GM21423 (cell line): Measurements from ENCODE around the gene P2RY14.

Experiments used
- ATAC-seq: cut with Tn5 transposase; IDR thresholded peaks from one replicate; pipeline ENCODE4 v1.9.1; 2021; ENCODE audit warnings: mild to moderate bottlenecking, moderate library complexity; ENCODE audit not compliant: unreplicated experiment

P2RY14 gene

DNA sequence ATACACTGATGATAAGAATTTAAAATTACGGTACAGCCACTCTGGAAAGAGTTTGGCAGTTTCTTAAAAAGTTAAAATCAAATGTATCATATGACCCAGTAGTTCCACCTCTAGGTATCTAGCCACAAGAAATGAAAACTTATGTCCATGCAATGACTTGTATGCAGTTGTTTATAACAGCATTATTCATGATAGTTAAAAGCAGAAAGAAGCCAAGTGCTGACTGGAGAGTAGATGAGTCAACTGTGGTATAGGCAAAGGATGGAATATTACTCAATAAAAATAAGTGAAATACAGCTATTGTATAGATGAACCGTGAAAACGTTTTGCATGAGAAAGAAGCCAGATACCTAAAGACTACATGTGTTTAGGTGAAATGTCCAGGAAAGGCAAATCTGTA is 23.4 kb upstream of the P2RY14 start:
- ATAC-seq: no peak

DNA sequence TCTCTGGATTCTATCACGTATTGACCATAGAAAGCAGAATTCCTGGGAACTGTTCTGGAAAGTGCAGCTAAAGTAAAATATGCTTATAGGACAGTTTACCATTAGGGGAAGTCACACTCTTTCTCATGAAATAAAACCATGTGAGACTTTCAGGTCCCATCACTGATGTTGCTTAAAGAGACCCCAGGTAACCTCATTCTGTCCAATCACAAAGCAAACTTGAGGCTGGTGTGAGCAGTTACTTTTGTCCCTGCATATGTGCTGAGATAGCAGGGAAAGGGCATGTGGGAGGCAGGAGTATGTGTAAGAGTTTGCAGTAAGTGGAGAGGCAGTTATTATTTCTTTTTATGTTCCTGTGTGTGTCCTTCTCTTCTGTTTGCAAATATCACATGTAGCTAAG is 22.2 kb upstream of the P2RY14 start:
- ATAC-seq: no peak

DNA sequence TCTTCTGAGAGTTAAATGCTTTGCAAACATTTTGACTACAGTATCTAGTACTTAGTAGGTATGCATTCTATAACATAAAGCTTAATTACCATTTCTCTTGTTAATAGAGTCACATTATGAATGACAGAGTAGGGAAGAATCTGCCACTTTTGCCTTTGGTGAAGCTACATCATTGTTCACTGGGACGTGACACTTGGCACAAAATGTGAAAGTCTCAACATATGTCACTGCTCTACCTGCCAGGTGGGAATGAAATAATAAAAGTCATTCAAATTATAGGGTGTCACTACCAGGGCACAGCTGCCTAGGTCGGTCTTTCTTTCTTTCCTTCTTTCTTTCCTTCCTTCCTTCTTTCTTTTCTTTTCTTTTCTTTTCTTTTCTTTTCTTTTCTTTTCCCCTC is 20.7 kb upstream of the P2RY14 start:
- ATAC-seq: no peak

DNA sequence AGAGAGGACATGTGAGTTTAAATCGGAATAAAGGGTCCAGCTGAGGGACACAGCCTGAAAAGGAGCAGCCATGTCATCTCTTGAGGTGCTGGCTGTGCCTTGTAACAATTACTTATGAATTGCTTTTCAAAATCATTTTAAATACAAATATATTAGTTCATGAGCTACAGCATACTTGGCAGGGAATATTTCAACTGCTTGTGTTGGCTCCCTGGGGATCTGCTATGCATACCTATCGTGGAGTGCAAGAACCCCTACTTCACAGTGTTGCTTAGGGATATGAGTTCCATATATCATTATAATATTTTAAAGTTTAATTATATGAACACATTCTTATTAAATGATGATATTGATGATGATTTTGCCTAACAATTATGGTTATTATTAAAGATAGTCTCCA is 19.1 kb upstream of the P2RY14 start:
- no peak for ATAC-seq

DNA sequence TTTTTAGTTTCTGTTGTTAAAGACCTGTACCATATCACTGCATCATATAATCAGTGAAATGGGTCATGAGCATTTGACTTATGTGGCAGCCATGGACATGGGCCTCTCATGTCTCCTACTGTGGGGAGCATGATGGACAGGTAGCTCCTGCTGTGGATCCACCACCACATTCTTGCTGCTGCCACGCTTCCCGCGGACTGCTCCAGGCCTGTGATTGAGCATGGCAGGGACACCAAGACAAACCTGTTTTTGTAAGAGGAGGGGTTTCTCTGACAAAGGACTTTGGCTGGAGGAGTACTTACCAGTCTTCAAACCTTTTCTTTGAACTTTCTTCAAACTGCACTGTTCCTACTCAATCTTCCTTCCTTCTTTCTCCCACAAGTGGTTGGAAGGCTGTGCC is 17.9 kb upstream of the P2RY14 start:
- no peak for ATAC-seq

DNA sequence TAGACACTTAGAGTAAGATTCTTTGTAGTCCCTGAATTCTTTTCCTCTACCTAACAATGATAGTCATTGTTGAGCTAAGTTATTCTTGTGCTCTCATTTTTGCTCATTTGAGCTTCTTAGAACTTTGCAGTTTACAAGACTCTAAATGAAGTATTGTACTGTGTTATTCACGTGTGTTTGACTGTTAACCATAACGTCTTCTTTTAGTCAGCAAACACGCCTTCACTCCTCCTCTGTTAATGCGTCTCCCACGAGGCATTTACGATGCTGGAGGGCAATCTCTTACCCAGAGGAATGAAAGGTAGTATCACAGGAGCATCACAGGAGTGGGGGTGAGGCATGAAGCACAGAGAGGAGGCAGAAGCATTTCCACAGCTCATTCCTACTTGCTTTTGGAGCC is 14.8 kb upstream of the P2RY14 start:
- no peak for ATAC-seq

DNA sequence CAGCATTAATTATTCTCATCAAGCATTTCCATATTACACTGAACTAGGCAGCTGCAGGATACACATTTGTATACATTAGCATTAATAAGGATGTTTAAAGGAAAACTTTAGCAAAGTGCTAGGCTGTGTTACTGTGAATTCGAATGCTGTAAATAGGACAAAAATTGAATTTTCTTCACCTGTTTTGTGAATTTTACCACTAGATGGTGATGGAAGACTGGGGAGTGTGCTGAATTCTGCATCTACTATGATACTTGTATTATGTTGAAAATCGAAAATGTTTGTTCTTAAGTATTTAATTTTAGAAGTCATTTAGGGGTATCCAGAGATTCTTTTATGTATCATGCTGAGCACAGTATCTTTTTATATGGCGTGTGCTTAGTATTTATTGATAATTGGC is 12.3 kb upstream of the P2RY14 start:
- no peak for ATAC-seq

DNA sequence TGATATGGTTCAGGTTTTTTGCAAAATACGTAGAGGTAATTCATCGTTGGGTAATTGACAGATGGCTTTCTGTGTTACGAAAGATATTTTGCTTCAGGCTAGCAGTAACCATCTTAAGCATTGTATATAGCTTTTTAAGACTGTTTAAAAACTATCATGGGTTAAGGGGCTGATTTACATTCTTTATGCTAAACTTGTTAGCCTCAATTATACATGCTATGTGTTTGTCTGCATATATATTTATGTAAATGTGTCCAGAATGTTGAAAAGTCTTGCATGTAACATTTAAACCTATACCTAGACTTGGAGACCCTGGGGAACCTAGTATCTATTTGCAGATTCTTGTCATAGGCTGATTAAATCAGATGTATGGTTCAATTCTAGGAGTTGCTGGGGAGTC is 11.1 kb upstream of the P2RY14 start:
- no peak for ATAC-seq

DNA sequence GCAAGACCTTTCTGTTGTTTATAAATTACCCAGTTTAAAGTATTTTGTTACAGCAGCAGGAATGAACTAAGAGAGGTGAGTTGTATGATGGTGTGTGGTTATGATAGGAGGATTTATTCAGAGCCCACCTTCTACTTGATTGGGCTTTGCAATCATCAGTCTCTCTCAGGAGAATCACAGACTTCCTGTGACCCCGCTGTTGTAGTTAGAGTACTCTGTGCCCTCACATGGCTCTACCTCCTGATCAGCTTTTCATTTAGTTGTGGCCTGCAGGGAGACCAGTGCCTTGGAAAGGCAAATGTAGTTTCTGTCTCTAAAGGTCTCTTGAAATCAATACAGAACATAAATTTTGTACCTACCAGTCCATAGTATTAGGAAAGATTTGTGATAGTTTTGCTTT is 7.6 kb upstream of the P2RY14 start:
- ATAC-seq: no peak

DNA sequence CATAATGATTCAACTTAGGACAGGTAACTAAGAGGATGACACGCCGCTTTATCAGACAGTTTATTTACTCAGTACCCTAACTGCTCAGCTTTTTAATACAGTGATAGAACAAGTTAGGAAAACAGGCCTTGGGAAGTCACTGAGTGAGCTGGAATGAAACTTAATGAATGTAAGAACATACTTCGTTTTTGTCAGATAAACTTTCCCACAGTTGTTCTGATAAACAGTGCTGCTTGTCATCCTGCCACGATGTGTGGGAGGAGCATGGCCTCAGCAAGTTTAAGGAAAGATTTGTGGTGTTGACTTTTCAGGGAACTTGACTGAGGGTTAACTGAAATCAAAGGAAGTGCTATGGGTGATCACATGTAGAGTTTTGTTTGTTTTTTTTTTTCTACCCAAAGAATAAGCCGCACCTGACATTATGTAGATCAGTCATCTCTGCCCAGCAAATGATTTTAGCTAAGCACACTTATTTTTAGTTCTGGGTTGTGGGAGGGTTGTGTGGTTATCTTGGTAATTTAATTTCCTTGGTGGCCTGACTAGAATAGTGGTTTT is 5.6 kb upstream of the P2RY14 start:
- ATAC-seq: no peak

DNA sequence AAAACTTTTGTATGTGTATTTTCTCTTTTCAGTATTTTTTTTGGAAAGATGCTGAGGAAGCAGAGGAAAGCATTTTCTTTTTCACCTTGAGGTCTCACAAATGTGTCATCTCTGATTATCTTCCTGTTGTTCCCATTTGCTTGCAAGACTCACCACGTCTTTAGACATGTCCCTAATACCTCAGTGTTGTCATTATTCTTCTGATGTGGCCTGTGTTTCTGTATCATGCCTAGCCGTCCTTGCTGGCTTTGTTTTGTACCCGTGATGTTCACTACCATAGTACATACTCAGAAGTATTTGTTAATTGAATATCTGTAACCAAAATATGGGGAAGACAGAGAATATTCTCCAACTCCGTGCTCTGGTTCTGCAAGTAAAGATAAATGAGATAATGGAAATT is 5.0 kb upstream of the P2RY14 start:
- ATAC-seq: no peak

DNA sequence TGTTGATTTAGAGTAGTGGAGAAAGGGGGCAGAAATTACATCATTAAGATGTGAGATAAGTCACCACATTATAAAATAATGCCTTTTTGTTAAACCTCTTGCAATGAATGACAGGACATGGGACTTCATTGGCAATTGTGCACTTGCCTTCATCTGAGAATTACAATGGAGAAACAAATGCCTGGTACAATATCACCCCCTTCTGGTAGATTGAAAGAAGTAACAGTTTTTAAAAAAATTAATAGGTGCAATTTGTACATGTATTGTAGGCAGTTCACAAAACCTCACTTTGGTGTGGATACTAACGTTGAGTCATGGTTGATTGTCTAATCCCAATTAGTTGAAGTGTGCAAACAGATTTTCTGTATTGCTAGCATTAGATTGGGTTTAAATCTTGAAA is 4.6 kb upstream of the P2RY14 start:
- no peak for ATAC-seq

DNA sequence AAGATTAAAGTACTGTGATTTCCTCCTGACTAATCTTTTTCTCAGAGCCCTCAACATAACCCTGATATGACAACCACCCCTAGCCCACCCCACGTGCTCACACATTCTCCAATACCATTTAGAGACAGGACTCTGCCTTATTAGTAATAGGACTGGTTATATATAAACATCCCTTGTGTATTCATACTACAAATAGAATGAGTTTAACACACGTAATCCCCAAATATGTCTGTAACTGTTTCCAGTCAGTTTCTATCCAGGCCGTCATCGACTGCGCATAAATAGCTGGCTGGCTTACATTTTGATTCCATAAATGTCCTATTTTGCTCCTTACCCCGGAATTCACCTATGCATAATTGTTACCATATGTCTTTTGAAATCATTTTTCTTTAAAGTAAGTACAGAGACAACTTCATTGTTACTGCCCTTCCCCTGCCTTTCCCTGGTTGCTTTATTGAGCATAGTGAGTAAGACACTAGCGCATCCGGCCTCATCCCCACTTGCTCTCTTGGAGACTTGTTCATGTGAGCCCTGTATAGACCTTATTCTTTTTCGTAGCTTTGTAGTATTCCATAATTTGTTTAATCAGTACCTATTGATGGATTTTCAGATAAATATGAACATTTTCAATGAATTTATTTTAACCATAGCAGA is 3.5 kb upstream of the P2RY14 start:
- no peak for ATAC-seq

DNA sequence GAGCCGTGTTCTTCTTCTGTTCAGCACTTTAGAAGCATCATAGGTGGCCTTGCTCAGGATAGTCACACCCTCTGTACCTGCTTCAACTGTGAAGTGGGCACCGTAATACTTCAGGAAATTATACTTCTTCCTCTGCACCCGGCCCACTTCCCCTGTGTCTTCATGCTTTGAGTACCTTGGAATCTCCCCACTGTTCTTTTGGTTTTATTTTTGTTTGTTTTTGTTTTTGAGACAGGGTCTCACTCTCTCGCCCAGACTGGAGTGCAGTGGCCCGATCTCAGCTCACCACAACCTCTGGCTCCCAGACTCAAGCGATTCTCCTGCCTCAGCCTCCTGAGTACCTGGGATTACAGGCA is 1.7 kb downstream of the P2RY14 start:
- ATAC-seq: peak; percentile 68

DNA sequence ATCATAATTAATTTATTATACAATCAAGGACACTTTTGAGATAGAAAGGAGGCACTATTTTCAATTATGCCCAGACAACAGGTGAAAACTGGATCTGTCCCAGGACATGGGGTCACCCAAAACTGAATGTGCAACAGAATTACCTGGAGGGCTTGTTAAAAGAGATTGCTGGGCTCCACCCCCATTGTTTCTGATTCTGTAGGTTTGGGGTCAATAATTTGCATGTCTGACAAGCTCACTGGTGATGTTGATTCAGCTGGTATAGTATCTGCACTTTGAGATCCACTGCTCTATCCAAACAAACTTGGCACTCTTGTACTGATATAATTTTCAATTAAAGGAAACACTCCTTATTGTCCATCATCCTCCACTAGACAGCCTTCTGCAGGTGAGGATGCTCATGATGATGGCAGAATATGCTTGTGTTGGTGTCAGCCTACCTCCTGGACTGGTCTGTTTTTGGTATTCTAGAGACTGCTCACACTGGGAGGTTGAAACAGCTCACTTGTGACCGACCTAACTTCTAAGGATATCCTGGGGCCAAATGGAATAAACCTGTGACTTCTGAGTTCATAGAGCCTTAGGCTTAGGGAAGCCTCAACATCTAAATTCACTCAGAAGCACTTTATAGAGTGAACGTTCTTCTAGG is 2.2 kb downstream of the P2RY14 start:
- no peak for ATAC-seq

DNA sequence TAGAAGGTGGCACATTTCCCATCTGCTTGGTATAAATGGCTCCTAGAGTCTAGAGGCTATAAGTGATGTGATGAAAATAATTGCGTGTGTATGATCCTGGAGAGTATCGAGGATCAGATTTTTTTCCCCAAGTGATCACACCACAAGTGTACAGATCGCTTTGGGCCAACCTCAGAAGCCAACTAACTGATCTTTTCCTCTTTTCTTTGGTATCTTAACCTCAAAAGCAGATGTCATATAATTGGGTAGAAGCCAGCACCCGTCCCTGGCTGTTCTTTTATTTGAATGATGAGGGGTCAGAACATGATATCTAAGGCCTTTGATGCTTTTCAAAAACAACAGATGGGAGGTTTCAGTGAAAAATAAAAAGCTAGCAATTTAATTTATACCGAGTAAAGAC is 3.3 kb downstream of the P2RY14 start:
- no peak for ATAC-seq

DNA sequence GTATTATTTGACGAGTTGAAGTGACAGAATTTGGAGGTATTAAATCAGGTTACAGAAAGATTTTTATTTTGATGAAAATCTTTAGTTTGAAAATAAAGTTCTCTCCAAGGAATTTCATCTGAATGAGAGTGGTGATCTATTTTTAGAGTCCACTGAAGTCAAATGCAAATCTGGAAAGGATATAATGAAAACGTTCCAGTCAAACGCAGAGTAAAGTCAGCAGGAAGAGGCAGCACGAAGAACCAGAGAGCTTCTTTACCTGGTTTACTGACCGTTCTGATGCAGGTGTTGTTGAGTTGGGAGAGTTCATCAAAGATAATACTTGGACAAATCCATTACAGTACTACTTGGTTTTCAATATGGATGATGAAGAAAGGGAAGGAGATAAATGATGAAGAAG is 8.7 kb downstream of the P2RY14 start:
- no peak for ATAC-seq

DNA sequence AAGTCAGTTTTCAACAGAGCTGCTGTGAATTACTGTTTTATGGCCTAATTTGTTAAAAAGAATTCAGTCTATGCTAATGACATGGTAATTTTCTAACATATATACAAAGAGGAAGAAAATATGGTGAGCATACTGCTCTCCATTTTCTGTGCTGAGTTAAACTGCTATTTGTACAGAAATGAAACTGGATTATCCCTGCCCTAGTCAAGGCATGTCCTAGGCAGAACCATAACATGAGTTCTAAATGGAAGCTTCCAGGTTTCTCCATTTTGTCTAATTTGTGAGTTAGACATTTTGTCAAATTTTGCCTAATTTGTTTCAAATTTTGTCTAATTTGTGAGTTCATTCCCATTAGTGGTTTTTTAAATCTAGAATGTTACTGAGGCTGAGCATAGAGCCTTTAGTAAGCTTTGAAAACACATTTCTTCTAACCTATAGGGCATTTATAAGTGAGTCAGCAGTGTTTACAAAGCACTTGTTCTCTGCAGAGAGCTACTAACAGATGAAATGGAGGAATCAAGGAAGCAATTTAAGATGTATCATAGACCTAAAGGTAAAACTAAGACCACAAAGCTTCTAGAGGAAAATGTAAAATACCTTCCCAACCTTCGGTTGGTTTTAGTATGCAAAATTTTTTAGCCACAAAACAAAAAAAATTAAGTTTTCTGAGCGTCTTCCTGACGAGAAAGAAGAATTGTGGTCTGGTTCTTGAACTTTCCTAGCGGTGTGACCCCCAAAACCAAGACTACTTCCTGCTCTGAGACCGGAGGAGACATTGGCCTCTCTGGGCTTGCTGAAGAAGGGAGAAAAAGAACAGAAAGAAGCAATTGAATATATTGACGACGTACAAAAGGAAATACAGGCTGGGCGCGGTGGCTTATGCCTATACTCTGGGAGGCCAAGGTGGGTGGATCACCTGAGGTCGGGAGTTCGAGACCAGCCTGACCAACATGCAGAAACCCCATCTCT is 9.8 kb downstream of the P2RY14 start:
- ATAC-seq: peak; percentile 58

DNA sequence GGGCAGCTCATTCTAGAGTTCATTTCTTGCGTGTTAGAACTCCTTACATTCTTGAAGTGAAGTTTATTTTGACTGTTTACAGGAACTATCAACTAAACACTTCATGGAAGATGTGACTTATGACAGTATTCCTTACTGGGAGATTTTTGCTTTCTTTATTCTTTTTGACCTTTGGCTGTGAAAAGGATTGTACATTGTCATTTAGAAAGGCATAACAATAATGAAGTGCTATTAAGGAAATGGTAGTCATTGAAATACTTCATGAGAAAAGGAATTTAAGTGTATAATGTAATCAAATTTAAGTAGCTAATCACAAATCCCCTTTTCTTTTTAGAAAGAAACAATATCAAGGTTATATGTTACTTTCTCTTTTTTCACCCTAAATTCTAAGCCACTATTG is 11.3 kb downstream of the P2RY14 start:
- ATAC-seq: no peak

DNA sequence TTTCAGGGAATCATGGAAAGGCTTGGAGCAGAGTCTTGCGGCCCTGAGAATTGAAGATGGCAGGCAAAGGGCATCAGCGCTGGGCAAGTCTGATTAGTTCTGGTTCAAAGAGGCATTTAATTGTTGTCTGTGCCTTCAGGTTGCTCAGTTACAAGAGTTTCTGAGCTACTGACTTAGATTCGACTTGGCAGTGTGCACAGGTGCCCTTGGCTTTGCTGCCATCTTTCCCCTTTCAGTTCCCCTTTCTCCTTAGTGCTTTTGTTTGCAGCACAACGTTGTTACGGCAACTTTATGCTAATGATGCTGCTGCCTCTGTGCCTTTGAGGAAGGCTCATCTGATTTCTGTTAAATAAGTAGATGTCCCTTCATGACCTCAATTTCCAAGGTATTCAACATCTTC is 12.5 kb downstream of the P2RY14 start:
- peak; percentile 93 for ATAC-seq

DNA sequence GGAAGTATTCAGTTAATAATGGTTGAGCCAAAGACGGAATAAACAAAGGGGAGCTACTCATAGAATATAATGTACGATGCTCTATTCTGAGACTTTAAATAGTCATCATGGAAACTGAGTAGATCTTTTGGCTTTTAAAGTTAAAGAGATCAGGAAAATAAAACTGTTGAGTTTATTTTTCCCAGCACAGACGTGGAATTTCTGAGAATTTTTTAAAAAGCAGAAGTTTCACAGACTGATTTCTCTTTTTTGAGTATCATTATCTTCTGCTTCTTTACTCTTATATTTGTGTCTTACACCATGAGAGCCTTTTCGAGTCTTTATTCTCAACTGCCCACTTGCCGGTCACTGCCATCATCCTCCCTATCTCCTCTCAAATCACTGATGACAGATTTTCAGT is 13.2 kb downstream of the P2RY14 start:
- no peak for ATAC-seq

DNA sequence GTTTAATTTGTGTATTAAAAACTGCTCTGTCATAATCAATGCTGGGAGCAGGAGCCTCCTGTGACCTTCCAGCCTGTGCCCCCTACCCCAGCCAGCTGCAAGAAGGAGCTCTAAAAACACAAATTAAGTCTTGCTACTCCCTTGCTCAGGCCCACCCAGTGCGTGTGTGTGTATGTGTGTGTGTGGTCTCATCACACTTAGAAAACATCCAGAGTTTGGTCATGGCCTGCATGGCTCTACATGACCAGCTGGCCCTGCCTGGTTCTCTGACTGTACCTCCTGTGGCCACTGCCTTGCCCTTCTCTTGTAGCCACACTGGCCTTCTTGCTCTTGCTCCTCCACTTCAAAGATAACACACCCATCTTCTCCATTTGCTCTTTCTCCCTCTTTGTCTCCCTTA is 13.7 kb downstream of the P2RY14 start:
- ATAC-seq: no peak
